Body of pancreas (tissue), 4 donors: Measurements from ENCODE around the gene HS3ST5.

ENCODE experiments used
- CTCF ChIP-seq, 7 experiments: fragments of 450-650 bp in 4 of 7; fragments of 200-600 bp in 3 of 7; sonication (generic) in 3 of 7; IDR thresholded peaks; one replicate each; pipeline ENCODE4 v1.5.1; 2016 to 2019; ENCODE audit warnings: antibody characterized with exemption in 7 of 7
- POLR2A ChIP-seq, 3 donors: fragments of 450-650 bp; IDR thresholded peaks; one replicate each; pipeline ENCODE4 v1.6.1; 2016; ENCODE audit warnings: antibody characterized with exemption in 3 of 3, mild to moderate bottlenecking in 2 of 3

- TF ChIP-seq POLR2A (IDR thresholded peaks at IDR 0.05) (no peak), CTCF (IDR thresholded peaks at IDR 0.05) (no peak)
These were observed 332.3 kb downstream of the HS3ST5 start for GRCh38 chr6:114010540-114010939.
